Adrenal gland (tissue), 12 donors: ENCODE results near the gene RASSF6. TPM values are rescaled to one million over a fixed set of nuclear protein-coding genes. Genes with fewer than 3 reads are reported as not detected.

ENCODE experiments used
- DNase-seq, 7 donors: peaks; one replicate each; pipeline ENCODE4 v3.0.0-alpha.2; 2019 to 2020
- H3K27ac ChIP-seq, 5 donors: fragments of 200-600 bp; sonication (generic) in 4 of 5; 1 replicate in 3 of 5; 2 replicates in 2 of 5; pipeline versions ENCODE4 v1.5.1 to v1.8.0; 2016 to 2020; ENCODE audit warnings: mild to moderate bottlenecking in 1 of 5
- H3K27me3 ChIP-seq: fragments of 200-600 bp; 2 replicates; pipeline ENCODE4 v1.8.0; 2021
- H3K36me3 ChIP-seq, 2 donors: fragments of 200-600 bp; replicated peaks in 1 of 2; 1 replicate in 1 of 2; 2 replicates in 1 of 2; pipeline versions ENCODE4 v1.5.1 to v1.8.0; 2018 to 2022
- H3K4me1 ChIP-seq, 2 donors: fragments of 200-600 bp; replicated peaks in 1 of 2; 1 replicate in 1 of 2; 2 replicates in 1 of 2; pipeline versions ENCODE4 v1.5.1 to v1.8.0; 2018 to 2021
- H3K4me3 ChIP-seq, 4 donors: fragments of 200-600 bp; sonication (generic) in 3 of 4; one replicate each; pipeline ENCODE4 v1.5.1; 2016 to 2018
- H3K9me3 ChIP-seq, 3 donors: fragments of 200-600 bp; sonication (generic) in 1 of 3; replicated peaks in 1 of 3; 1 replicate in 2 of 3; 2 replicates in 1 of 3; pipeline versions ENCODE4 v1.5.1 to v1.8.0; 2016 to 2021
- POLR2A ChIP-seq, 2 donors: fragments of 450-650 bp; IDR thresholded peaks; one replicate each; pipeline ENCODE4 v1.6.1; 2017; ENCODE audit warnings: antibody characterized with exemption in 2 of 2, mild to moderate bottlenecking in 2 of 2, moderate library complexity in 1 of 2
- WGBS, 4 donors: extraction: QIAGEN DNeasy Blood & Tissue Kit in 2 of 4; methylation state at CpG; one replicate each; pipeline versions ENCODE4 v1.1.5 to v1.1.7; 2013 to 2017; 5-methylcytosine and 5-hydroxymethylcytosine counted together
- intact Hi-C, 2 donors: fragments of 100-400 bp; cut with DNase I; formaldehyde crosslinking; loops; one replicate each; pipeline versions ENCODE4 v1.14.1 to v1.15.0; 2022 to 2023
- polyA plus RNA-seq, 3 donors: library from polyadenylated mRNA; stranded (reverse); fragments of 200-250 nt in 2 of 3; fragments of 350-450 nt in 1 of 3; fragmentation: Illumina TruSeq in 1 of 3; extraction: RNeasy Lipid Tissue Mini Kit (QIAGEN cat#74804) in 1 of 3; gene quantifications; one replicate each; pipeline ENCODE4 v1.2.3, GENCODE V29; 2013 to 2014
- total RNA-seq, 9 donors: library from RNA; depleted of rRNA in 4 of 9; stranded (reverse); fragments of >200 nt in 4 of 9; fragments of 120-200 nt in 1 of 9; fragmentation: NEBNext Ultra II Directional in 1 of 9; extraction: Animal tissue kit (Norgen Biotek cat#: 25700) in 1 of 9; gene quantifications; one replicate each; pipeline versions ENCODE4 v1.1.0 to v1.2.4, GENCODE V29; 2013 to 2023
- TF ChIP-seq, protein P1 (sequence below), 6 experiments: fragments of 450-650 bp in 4 of 6; fragments of 200-600 bp in 2 of 6; sonication (generic) in 1 of 6; IDR thresholded peaks; 1 replicate in 5 of 6; 2 replicates in 1 of 6; pipeline versions ENCODE4 v1.5.1 to v1.8.0; 2016 to 2021; ENCODE audit warnings: antibody characterized with exemption in 6 of 6, mild to moderate bottlenecking in 2 of 6, moderate library complexity in 1 of 6
- donor health status: healthy with polysubstance abuse.
- donor health status: Bipolar disorder and iron deficiency.
- donor health status: DM: yes; HTN: yes; CAD: no.
- donor health status: DM: no; HTN: no; CAD: no.
- donor health status: DM: no; HTN: no; CAD: no.
- donor health status: DM: yes; HTN: yes; CAD: no.

Gene RASSF6
- total and polyA plus RNA-seq, 12 donors: 0.07 to 0.23 (median 0.13) TPM; not detected in 8

DNA sequence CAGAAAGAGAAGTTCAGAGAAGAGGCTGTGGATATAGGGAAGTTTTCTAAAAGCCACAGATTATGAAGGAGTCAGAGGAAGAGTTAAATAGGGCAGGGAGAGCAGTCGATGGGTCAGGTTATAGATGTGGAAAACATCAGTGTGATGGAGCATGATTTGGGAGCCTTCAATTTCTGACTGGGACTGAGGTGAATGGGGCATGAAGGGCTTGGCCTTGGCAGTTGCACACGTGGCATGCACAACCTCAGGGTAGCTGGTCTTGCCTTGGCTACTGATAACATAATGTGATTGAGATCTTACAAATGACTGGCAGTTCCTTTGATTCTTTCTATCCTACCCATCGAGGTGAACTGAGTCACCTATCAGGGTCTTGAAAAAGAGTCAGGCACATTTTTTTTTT is 79.0 kb downstream of the RASSF6 start:
- Histone ChIP-seq H3K36me3 (no peaks in the 10 kb centered on the region), H3K27ac (no peak overlapping the region), H3K4me3 (no peak overlapping the region), H3K9me3 (no peaks in the 10 kb centered on the region), H3K4me1 (no peaks in the 10 kb centered on the region), H3K27me3 (no peaks in the 10 kb centered on the region)
- intact Hi-C loops: no loop called here
- TF ChIP-seq, protein P1, sequence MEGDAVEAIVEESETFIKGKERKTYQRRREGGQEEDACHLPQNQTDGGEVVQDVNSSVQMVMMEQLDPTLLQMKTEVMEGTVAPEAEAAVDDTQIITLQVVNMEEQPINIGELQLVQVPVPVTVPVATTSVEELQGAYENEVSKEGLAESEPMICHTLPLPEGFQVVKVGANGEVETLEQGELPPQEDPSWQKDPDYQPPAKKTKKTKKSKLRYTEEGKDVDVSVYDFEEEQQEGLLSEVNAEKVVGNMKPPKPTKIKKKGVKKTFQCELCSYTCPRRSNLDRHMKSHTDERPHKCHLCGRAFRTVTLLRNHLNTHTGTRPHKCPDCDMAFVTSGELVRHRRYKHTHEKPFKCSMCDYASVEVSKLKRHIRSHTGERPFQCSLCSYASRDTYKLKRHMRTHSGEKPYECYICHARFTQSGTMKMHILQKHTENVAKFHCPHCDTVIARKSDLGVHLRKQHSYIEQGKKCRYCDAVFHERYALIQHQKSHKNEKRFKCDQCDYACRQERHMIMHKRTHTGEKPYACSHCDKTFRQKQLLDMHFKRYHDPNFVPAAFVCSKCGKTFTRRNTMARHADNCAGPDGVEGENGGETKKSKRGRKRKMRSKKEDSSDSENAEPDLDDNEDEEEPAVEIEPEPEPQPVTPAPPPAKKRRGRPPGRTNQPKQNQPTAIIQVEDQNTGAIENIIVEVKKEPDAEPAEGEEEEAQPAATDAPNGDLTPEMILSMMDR (IDR thresholded peaks at IDR 0.05): no peak
- TF ChIP-seq POLR2A (IDR thresholded peaks at IDR 0.05): no peak
- 60 to 72% (median 69%) methylated on average over 3 of the region's 3 CpGs for WGBS, 4 donors
- no peak for DNase-seq

- intact Hi-C loops: no loop called here
- no peaks in the 10 kb centered on the region for H3K27me3 ChIP-seq
- H3K4me3 ChIP-seq: no peak overlapping the region
- H3K9me3 ChIP-seq: no peaks in the 10 kb centered on the region
- H3K36me3 ChIP-seq: no peaks in the 10 kb centered on the region
- DNase-seq: no peak
- H3K4me1 ChIP-seq: no peaks in the 10 kb centered on the region
- H3K27ac ChIP-seq: no peak overlapping the region
- TF ChIP-seq, protein P1 (IDR thresholded peaks at IDR 0.05): no peak
- no peak for TF ChIP-seq POLR2A (IDR thresholded peaks at IDR 0.05)
- WGBS, 4 donors: 76 to 82% (median 79%) methylated on average over 3 of the region's 3 CpGs
Measured at GRCh38 chr4:73540826-73541225, 79.4 kb downstream of the RASSF6 start.

DNA sequence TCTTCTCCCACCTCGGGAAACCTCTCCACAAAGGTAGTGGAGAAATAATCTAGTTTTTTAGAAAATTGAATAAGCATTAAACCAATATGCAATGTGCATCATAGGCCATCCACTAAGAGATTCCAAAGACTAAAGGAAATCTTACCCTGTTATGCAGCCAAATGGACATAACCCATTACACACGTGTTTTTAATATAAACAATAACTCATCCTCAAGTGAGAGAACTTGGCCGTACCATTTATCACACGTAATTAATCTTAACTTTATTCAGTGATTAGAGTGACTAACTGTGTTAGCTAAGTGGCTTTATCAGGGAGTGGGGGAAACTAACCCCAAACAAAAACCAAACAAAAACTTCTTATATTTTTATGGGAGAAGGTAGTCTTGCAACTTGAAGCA is 80.8 kb downstream of the RASSF6 start:
- no peaks in the 10 kb centered on the region for H3K27me3 ChIP-seq
- no peaks in the 10 kb centered on the region for H3K36me3 ChIP-seq
- intact Hi-C loops: no loop called here
- no peak overlapping the region for H3K27ac ChIP-seq
- no peaks in the 10 kb centered on the region for H3K4me1 ChIP-seq
- 52 to 56% (median 54%) methylated on average over 4 of the region's 4 CpGs for WGBS, 4 donors
- no peak for TF ChIP-seq POLR2A (IDR thresholded peaks at IDR 0.05)
- TF ChIP-seq, protein P1 (IDR thresholded peaks at IDR 0.05): no peak
- DNase-seq: no peak
- H3K9me3 ChIP-seq: no peaks in the 10 kb centered on the region
- no peak overlapping the region for H3K4me3 ChIP-seq

DNA sequence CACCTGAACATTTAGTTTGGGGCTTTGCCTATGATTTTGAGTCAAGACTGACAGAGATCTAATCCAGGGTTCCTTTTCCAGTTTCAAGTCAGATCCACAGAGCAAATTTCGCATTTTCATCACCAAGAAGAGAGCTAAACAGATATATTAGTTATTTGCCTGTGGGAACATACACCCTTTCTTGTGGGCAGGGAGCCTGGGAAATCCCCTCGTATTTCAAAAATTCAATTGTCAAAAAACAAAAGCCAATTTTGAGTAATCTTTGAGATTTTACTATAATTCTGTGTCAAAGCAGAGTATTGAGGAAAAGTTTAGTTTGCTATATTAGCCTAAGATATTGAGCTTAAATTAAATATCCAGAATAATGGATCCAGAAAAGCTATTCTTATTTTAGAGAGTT is 82.1 kb downstream of the RASSF6 start:
- no peaks in the 10 kb centered on the region for H3K36me3 ChIP-seq
- H3K4me1 ChIP-seq: no peaks in the 10 kb centered on the region
- no peak overlapping the region for H3K27ac ChIP-seq
- DNase-seq: no peak
- H3K9me3 ChIP-seq: no peaks in the 10 kb centered on the region
- H3K27me3 ChIP-seq: no peaks in the 10 kb centered on the region
- H3K4me3 ChIP-seq: no peak overlapping the region
- intact Hi-C loops: no loop called here
- 77 to 86% (median 79%) methylated on average over 2 of the region's 2 CpGs for WGBS, 4 donors
- TF ChIP-seq POLR2A (IDR thresholded peaks at IDR 0.05): no peak
- TF ChIP-seq, protein P1 (IDR thresholded peaks at IDR 0.05): no peak
